ENCODE data around the gene LPAR1. TPM values are rescaled to one million over a fixed set of nuclear protein-coding genes. Genes with fewer than 3 reads are reported as not detected.

LPAR1 gene
- polyA plus RNA-seq, 2 donors, result 5.0 to 5.2 TPM

DNA sequence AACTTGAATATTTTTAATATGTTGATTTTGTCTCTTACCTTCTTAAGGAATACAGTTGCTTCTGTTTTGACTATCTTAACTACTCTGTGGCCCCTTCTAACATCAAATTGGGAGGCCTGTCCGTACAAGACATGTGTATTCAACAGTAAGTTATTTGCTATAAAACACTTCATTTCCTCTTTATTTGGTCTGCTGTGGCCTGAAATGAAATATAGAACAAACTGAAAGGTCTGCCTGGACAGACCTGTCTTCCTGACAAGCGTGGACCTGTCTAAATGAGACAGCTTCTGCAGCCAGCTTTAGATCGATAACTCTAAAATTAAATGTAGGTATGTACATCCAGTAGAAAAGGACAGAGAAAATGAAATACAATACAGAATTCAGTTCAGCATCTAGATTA is 2.2 kb upstream of the LPAR1 start:
- Histone ChIP-seq H3K9me3 (ENCODE audit: control insufficient read depth in 2 of 2, insufficient read depth in 1 of 2, low read depth in 1 of 2, low read length in 1 of 2) (no peaks in the 10 kb centered on the region), H3K36me3 (ENCODE audit: control insufficient read depth in 2 of 2, insufficient read depth in 2 of 2, low read length in 1 of 2) (no peaks in the 10 kb centered on the region), H3K27me3 (ENCODE audit: control insufficient read depth in 1 of 2, insufficient read depth in 2 of 2, low read length in 2 of 2) (no peaks in the 10 kb centered on the region), H3K27ac (ENCODE audit: low read depth in 2 of 2, low read length in 1 of 2) (no peak overlapping the region), H3K4me3 (ENCODE audit: low read depth in 1 of 2, low read length in 2 of 2) (no peak overlapping the region), H3K4me1 (ENCODE audit: control insufficient read depth in 2 of 2, insufficient read depth in 2 of 2, low read length in 1 of 2) (peaks cover 0 to 11% of the 10 kb centered on the region in 2 donors)
- WGBS, 2 donors, result 54 to 71% methylated on average over 3 of the region's 3 CpGs

DNA sequence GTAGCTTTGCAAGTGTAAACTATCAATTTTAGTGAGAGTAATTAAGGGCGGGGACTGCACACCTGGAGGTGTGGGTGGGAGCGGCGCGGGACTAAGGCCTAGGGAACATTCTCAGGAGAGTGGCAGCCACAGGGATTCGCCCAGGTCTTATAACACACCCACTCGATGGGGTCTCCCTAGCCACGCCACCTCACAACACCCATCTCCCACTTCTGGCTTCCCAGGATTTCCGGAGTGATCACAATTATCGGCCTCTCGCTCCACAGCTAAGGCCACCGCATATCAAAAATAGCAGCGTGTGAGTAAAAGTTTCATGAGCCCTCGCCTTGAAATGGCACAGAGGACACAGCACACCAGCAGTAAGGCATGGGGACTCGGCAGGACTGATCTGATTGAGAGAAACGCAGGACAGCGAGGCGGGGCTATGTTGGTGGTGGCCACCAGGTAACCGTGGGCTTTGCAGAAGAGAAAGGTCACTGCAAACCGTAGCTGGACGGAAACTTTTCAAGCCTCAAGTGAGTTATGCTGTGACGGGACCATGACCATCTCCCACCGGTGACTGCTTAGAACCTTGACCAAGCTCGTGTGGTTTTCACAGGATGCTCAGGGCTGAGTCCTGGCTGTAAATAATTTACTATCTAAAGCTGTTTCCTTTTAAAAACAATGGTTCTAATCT is 1.1 kb upstream of the LPAR1 start:
- no peaks in the 10 kb centered on the region for H3K9me3 ChIP-seq (ENCODE audit: control insufficient read depth in 2 of 2, insufficient read depth in 1 of 2, low read depth in 1 of 2, low read length in 1 of 2)
- peak overlapping the region; percentile 68 to 91 for H3K4me3 ChIP-seq (ENCODE audit: low read depth in 1 of 2, low read length in 2 of 2)
- no peaks in the 10 kb centered on the region for H3K27me3 ChIP-seq (ENCODE audit: control insufficient read depth in 1 of 2, insufficient read depth in 2 of 2, low read length in 2 of 2)
- H3K36me3 ChIP-seq (ENCODE audit: control insufficient read depth in 2 of 2, insufficient read depth in 2 of 2, low read length in 1 of 2), result no peaks in the 10 kb centered on the region
- peak overlapping the region; percentile 5 to 90 for H3K27ac ChIP-seq (ENCODE audit: low read depth in 2 of 2, low read length in 1 of 2)
- peaks cover 0 to 11% of the 10 kb centered on the region in 2 donors for H3K4me1 ChIP-seq (ENCODE audit: control insufficient read depth in 2 of 2, insufficient read depth in 2 of 2, low read length in 1 of 2)
- 33 to 51% methylated on average over 23 of the region's 23 CpGs for WGBS, 2 donors

DNA sequence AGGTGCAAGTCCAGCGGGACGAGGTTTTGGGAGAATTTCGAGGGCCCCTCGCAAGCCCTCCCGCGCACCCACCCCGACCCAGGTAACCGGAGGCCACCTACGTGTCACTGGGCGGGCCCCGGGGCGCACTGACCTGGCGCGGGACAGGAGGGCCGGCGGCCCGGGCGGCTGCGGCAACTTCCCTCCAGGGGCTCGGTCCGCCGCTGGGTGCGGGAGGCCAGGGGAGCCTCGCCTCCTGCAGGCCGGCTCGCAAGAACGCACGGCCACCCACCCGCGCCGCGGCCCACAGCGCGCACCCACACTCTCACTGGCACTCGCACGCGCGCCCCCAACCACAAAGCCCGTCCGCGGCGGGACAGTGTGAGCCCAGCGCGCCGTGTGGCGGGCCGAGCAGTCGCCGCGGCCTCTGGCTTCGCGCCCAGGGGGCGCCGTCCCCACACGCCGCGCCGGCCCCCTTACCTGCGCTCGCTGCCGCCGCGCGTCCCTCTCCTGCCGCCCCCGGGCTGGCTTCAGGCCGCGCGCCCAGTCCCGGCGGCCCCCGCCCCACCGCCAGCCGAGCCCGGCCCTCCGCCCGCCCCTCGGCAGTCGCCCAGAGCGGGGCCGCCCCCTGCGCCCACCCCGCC is 451 bp downstream of the LPAR1 start:
- Histone ChIP-seq H3K27ac (ENCODE audit: low read depth in 2 of 2, low read length in 1 of 2) (peak overlapping the region; percentile 88 to 90), H3K27me3 (ENCODE audit: control insufficient read depth in 1 of 2, insufficient read depth in 2 of 2, low read length in 2 of 2) (no peaks in the 10 kb centered on the region), H3K4me3 (ENCODE audit: low read depth in 1 of 2, low read length in 2 of 2) (peak overlapping the region; percentile 68 to 91), H3K9me3 (ENCODE audit: control insufficient read depth in 2 of 2, insufficient read depth in 1 of 2, low read depth in 1 of 2, low read length in 1 of 2) (no peaks in the 10 kb centered on the region), H3K4me1 (ENCODE audit: control insufficient read depth in 2 of 2, insufficient read depth in 2 of 2, low read length in 1 of 2) (peaks cover 0 to 11% of the 10 kb centered on the region in 2 donors), H3K36me3 (ENCODE audit: control insufficient read depth in 2 of 2, insufficient read depth in 2 of 2, low read length in 1 of 2) (no peaks in the 10 kb centered on the region)
- WGBS, 2 donors, result 0 to 2% methylated on average over 46 to 83 of the region's 83 CpGs

DNA sequence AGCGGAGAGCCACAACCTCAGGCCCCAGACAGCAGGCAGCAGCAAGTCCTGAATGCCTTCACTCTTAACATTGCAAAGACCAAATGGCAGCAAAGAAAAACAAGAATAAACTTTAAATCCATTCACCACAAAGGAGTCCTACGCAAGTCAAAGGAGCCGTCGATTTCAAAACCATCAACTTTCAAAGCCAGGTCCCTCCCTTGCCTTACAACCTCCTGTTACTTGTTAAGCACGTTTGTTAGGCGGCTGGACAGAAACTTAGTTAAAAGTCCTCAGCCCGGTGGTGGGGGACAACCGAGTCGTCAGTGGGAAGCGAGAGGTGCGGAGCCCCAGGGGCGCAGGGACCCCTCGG is 938 bp downstream of the LPAR1 start:
- Histone ChIP-seq H3K27ac (ENCODE audit: low read depth in 2 of 2, low read length in 1 of 2) (peak overlapping the region; percentile 88 to 90), H3K4me3 (ENCODE audit: low read depth in 1 of 2, low read length in 2 of 2) (peak overlapping the region; percentile 68 to 91), H3K4me1 (ENCODE audit: control insufficient read depth in 2 of 2, insufficient read depth in 2 of 2, low read length in 1 of 2) (peaks cover 0 to 11% of the 10 kb centered on the region in 2 donors), H3K36me3 (ENCODE audit: control insufficient read depth in 2 of 2, insufficient read depth in 2 of 2, low read length in 1 of 2) (no peaks in the 10 kb centered on the region), H3K27me3 (ENCODE audit: control insufficient read depth in 1 of 2, insufficient read depth in 2 of 2, low read length in 2 of 2) (no peaks in the 10 kb centered on the region), H3K9me3 (ENCODE audit: control insufficient read depth in 2 of 2, insufficient read depth in 1 of 2, low read depth in 1 of 2, low read length in 1 of 2) (no peaks in the 10 kb centered on the region)
- WGBS, 2 donors, result 5 to 6% methylated on average over 13 of the region's 13 CpGs

DNA sequence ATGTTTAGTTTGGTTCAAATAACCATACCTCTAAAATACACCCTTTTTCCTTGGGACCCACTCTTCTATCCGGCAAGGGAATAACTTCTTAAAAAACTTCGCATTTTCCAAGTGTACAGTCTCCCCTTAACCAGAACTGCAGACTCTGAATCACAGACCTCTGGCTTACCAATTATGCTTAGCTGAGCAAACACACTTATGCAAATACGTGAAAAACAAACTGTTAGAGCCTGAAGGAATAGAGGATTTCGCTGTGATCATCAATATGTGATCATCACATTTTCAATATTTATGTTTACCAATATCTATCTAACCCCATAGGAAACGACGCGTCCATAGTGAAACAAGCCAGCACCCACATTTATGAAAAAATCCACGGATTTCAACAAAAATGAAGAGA is 1.3 kb downstream of the LPAR1 start:
- Histone ChIP-seq H3K4me3 (ENCODE audit: low read depth in 1 of 2, low read length in 2 of 2) (peak overlapping the region; percentile 68 to 91), H3K27ac (ENCODE audit: low read depth in 2 of 2, low read length in 1 of 2) (peak overlapping the region; percentile 88 to 90), H3K9me3 (ENCODE audit: control insufficient read depth in 2 of 2, insufficient read depth in 1 of 2, low read depth in 1 of 2, low read length in 1 of 2) (no peaks in the 10 kb centered on the region), H3K4me1 (ENCODE audit: control insufficient read depth in 2 of 2, insufficient read depth in 2 of 2, low read length in 1 of 2) (peaks cover 0 to 11% of the 10 kb centered on the region in 2 donors), H3K36me3 (ENCODE audit: control insufficient read depth in 2 of 2, insufficient read depth in 2 of 2, low read length in 1 of 2) (no peaks in the 10 kb centered on the region), H3K27me3 (ENCODE audit: control insufficient read depth in 1 of 2, insufficient read depth in 2 of 2, low read length in 2 of 2) (no peaks in the 10 kb centered on the region)
- WGBS, 2 donors, result 22% methylated on average over 8 of the region's 8 CpGs

DNA sequence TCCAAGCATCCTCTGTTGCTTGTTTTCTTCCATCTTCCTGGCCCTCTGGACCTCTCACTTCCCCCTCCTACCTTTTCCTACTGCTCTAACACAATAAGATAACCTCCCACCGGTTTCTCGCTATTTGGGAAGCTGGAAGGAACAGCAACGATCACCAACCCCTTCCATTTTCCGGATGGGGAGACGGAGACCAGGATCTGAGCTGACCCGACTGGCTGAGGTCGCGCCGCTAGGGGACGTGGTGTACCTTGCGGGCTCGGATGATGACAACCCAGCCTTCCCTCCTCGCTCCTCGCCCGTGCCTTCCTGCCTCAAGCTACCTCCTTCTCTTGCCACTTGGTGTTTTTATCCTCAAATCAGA is 1.9 kb downstream of the LPAR1 start:
- no peaks in the 10 kb centered on the region for H3K27me3 ChIP-seq (ENCODE audit: control insufficient read depth in 1 of 2, insufficient read depth in 2 of 2, low read length in 2 of 2)
- peak overlapping the region in 1 of 2 donors; percentile 13 for H3K27ac ChIP-seq (ENCODE audit: low read depth in 2 of 2, low read length in 1 of 2)
- WGBS, 2 donors, result 17 to 27% methylated on average over 15 of the region's 15 CpGs
- peaks cover 0 to 11% of the 10 kb centered on the region in 2 donors for H3K4me1 ChIP-seq (ENCODE audit: control insufficient read depth in 2 of 2, insufficient read depth in 2 of 2, low read length in 1 of 2)
- peak overlapping the region; percentile 17 to 68 for H3K4me3 ChIP-seq (ENCODE audit: low read depth in 1 of 2, low read length in 2 of 2)
- H3K36me3 ChIP-seq (ENCODE audit: control insufficient read depth in 2 of 2, insufficient read depth in 2 of 2, low read length in 1 of 2), result no peaks in the 10 kb centered on the region
- no peaks in the 10 kb centered on the region for H3K9me3 ChIP-seq (ENCODE audit: control insufficient read depth in 2 of 2, insufficient read depth in 1 of 2, low read depth in 1 of 2, low read length in 1 of 2)

DNA sequence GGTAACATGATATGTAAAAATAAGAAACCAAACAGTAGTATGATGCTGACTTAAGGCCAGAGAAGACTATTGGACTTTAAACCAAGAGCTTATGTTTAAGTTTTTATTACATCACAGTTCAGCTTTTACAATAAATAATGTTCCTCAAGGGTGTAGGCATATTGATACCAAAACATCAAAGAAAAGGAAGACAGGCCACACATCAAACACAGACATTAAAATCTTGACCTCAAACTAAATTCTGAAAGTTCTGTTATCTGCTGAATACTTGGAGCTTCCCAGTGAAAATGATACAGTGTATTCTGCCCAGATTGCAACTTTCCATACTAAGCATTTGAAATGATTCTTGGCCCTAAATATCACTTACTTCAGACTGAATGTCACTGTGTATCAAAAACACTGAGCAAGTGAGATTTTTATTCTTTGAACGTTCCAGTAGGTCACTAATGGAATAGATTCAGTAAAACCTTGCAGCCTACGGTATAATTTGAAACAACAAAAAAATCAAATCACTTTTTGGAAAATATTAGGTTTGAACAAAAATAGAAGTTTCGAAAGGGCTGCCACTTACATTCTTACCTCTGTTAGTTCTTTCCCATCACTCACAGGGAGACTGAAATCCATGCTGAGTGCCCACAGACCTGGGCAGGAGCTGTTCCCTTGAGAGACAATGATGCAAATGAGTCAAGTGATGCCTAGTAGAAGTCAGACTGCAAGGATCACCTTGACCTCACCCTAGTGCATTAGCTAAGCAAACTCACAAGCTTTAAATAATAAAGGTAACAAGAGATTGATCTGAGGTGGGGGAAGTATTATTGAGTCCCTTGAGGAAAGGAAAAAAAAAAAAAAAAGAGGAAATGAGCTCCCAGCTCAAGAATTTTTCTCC is 2.5 kb downstream of the LPAR1 start:
- WGBS, 2 donors, result 69 to 79% methylated on average over 3 of the region's 3 CpGs
- Histone ChIP-seq H3K36me3 (ENCODE audit: control insufficient read depth in 2 of 2, insufficient read depth in 2 of 2, low read length in 1 of 2) (no peaks in the 10 kb centered on the region), H3K4me3 (ENCODE audit: low read depth in 1 of 2, low read length in 2 of 2) (peak overlapping the region in 1 of 2 donors; percentile 68), H3K27me3 (ENCODE audit: control insufficient read depth in 1 of 2, insufficient read depth in 2 of 2, low read length in 2 of 2) (no peaks in the 10 kb centered on the region), H3K9me3 (ENCODE audit: control insufficient read depth in 2 of 2, insufficient read depth in 1 of 2, low read depth in 1 of 2, low read length in 1 of 2) (no peaks in the 10 kb centered on the region), H3K27ac (ENCODE audit: low read depth in 2 of 2, low read length in 1 of 2) (no peak overlapping the region), H3K4me1 (ENCODE audit: control insufficient read depth in 2 of 2, insufficient read depth in 2 of 2, low read length in 1 of 2) (peaks cover 0 to 11% of the 10 kb centered on the region in 2 donors)

DNA sequence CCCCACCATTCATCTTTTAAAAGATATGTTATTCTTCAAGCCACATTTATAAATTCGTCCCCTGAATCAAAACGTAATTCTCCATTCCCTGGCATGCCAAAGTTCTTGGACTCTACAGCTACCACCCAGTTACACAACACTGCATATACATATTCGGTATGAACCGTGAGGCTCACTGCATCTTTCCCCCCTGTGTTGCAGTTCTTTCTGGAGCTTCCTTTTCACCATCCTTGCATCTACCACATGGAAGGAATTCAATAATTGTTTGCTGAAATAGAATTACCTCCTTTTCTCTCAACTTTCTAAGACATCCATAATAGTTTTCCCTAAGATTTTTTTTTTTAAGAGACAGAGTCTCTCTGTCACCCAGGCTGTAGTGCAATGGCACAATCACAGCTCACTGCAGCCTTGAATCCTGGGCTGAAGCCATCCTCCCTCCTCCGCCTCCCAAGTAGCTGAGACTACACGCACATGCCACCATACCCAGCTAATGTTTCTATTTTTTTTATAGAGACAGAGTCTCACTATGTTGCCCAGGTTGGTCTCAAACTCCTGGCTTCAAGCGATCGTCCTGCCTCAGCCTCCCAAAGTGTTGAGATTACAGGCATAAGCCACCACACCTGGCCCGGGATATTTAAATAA is 3.3 kb downstream of the LPAR1 start:
- H3K4me3 ChIP-seq (ENCODE audit: low read depth in 1 of 2, low read length in 2 of 2), result no peak overlapping the region
- peaks cover 0 to 11% of the 10 kb centered on the region in 2 donors for H3K4me1 ChIP-seq (ENCODE audit: control insufficient read depth in 2 of 2, insufficient read depth in 2 of 2, low read length in 1 of 2)
- no peak overlapping the region for H3K27ac ChIP-seq (ENCODE audit: low read depth in 2 of 2, low read length in 1 of 2)
- 75 to 79% methylated on average over 9 of the region's 9 CpGs for WGBS, 2 donors
- H3K36me3 ChIP-seq (ENCODE audit: control insufficient read depth in 2 of 2, insufficient read depth in 2 of 2, low read length in 1 of 2), result no peaks in the 10 kb centered on the region
- no peaks in the 10 kb centered on the region for H3K27me3 ChIP-seq (ENCODE audit: control insufficient read depth in 1 of 2, insufficient read depth in 2 of 2, low read length in 2 of 2)
- no peaks in the 10 kb centered on the region for H3K9me3 ChIP-seq (ENCODE audit: control insufficient read depth in 2 of 2, insufficient read depth in 1 of 2, low read depth in 1 of 2, low read length in 1 of 2)

DNA sequence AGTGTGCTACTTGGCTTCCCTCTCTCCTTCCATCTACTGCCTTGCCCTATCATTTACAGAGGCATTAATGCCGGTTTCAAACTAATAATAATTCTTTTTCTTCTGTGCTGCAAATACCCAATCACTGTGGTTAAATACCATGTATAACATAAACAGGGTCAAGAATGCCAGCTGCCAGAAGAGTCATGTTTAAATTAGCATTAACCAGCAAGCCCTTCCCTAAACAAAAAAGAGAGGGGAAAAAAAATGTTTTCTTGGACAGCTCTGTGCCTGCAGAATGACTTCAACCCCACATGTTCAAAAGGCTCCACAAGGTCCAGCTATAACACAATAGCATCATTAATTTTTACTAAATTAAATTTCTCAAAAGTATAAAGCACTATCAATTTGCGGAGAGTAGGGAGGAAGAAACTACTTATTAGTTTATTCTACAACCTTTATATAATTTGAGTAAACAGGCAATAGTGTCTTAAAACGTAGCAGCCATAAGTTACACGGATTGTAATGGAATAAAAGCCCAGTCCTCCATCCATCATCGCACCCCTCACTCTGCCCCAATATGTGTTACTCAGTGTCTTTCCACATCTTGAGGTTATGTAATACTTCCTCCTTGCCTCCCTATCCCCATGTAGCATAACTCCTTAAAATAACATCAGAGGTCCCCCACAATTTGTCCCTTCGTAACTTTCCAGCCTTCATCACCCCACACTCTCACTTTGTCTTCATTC is 3.9 kb downstream of the LPAR1 start:
- H3K9me3 ChIP-seq (ENCODE audit: control insufficient read depth in 2 of 2, insufficient read depth in 1 of 2, low read depth in 1 of 2, low read length in 1 of 2), result no peaks in the 10 kb centered on the region
- peaks cover 0 to 8% of the 10 kb centered on the region in 2 donors for H3K4me1 ChIP-seq (ENCODE audit: control insufficient read depth in 2 of 2, insufficient read depth in 2 of 2, low read length in 1 of 2)
- no peak overlapping the region for H3K27ac ChIP-seq (ENCODE audit: low read depth in 2 of 2, low read length in 1 of 2)
- no peaks in the 10 kb centered on the region for H3K36me3 ChIP-seq (ENCODE audit: control insufficient read depth in 2 of 2, insufficient read depth in 2 of 2, low read length in 1 of 2)
- H3K27me3 ChIP-seq (ENCODE audit: control insufficient read depth in 1 of 2, insufficient read depth in 2 of 2, low read length in 2 of 2), result no peaks in the 10 kb centered on the region
- H3K4me3 ChIP-seq (ENCODE audit: low read depth in 1 of 2, low read length in 2 of 2), result no peak overlapping the region
- 69 to 76% methylated on average over 6 of the region's 6 CpGs for WGBS, 2 donors

Data from esophagus (tissue), 2 donors.